ENCODE measurements around the gene C10orf105.

The C10orf105 gene

GRCh38 chr10:71691405-71691804, 28.2 kb downstream of the C10orf105 start:
- TF ChIP-seq SIN3A (IDR thresholded peaks at IDR 0.05; ENCODE audit: borderline replicate concordance, insufficient read depth, low read length) (no peak), TAF1 (IDR thresholded peaks at IDR 0.05; ENCODE audit: borderline replicate concordance, insufficient read depth, low read length) (no peak), REST (IDR thresholded peaks at IDR 0.05; ENCODE audit: insufficient read depth in 1 of 2, low read depth in 2 of 2, low read length in 2 of 2) (no peak), FOXP2 (optimal IDR thresholded peaks at IDR 0.05; ENCODE audit: borderline replicate concordance, extremely low read depth, extremely low read length, insufficient read depth) (no peak), POLR2AphosphoS5 (IDR thresholded peaks at IDR 0.05; ENCODE audit: low read depth, low read length) (no peak)

- no peak for TF ChIP-seq FOXP2 (optimal IDR thresholded peaks at IDR 0.05; ENCODE audit: borderline replicate concordance, extremely low read depth, extremely low read length, insufficient read depth)
Measured at GRCh38 chr10:71690094-71690720, 29.4 kb downstream of the C10orf105 start.

- TF ChIP-seq SIN3A (IDR thresholded peaks at IDR 0.05; ENCODE audit: borderline replicate concordance, insufficient read depth, low read length) (no peak), FOXP2 (optimal IDR thresholded peaks at IDR 0.05; ENCODE audit: borderline replicate concordance, extremely low read depth, extremely low read length, insufficient read depth) (no peak), POLR2AphosphoS5 (IDR thresholded peaks at IDR 0.05; ENCODE audit: low read depth, low read length) (no peak), REST (IDR thresholded peaks at IDR 0.05; ENCODE audit: insufficient read depth in 1 of 2, low read depth in 2 of 2, low read length in 2 of 2) (no peak), TAF1 (IDR thresholded peaks at IDR 0.05; ENCODE audit: borderline replicate concordance, insufficient read depth, low read length) (no peak)
Measured at GRCh38 chr10:71688256-71688655, 31.3 kb downstream of the C10orf105 start.

GRCh38 chr10:71687480-71687879, 32.1 kb downstream of the C10orf105 start:
- no peak for TF ChIP-seq POLR2AphosphoS5 (IDR thresholded peaks at IDR 0.05; ENCODE audit: low read depth, low read length)
- TF ChIP-seq REST (IDR thresholded peaks at IDR 0.05; ENCODE audit: insufficient read depth in 1 of 2, low read depth in 2 of 2, low read length in 2 of 2): no peak
- TF ChIP-seq SIN3A (IDR thresholded peaks at IDR 0.05; ENCODE audit: borderline replicate concordance, insufficient read depth, low read length): no peak
- no peak for TF ChIP-seq FOXP2 (optimal IDR thresholded peaks at IDR 0.05; ENCODE audit: borderline replicate concordance, extremely low read depth, extremely low read length, insufficient read depth)
- no peak for TF ChIP-seq TAF1 (IDR thresholded peaks at IDR 0.05; ENCODE audit: borderline replicate concordance, insufficient read depth, low read length)

GRCh38 chr10:71687077-71687476, 32.5 kb downstream of the C10orf105 start:
- TF ChIP-seq TAF1 (IDR thresholded peaks at IDR 0.05; ENCODE audit: borderline replicate concordance, insufficient read depth, low read length) (no peak), POLR2AphosphoS5 (IDR thresholded peaks at IDR 0.05; ENCODE audit: low read depth, low read length) (no peak), FOXP2 (optimal IDR thresholded peaks at IDR 0.05; ENCODE audit: borderline replicate concordance, extremely low read depth, extremely low read length, insufficient read depth) (no peak), REST (IDR thresholded peaks at IDR 0.05; ENCODE audit: insufficient read depth in 1 of 2, low read depth in 2 of 2, low read length in 2 of 2) (no peak), SIN3A (IDR thresholded peaks at IDR 0.05; ENCODE audit: borderline replicate concordance, insufficient read depth, low read length) (no peak)
